G401.6 (cell line): ENCODE measurements around the gene SAMM50.

Source experiments
- FAIRE-seq: peaks from 2 replicates; lab custom pipeline; 2012; peaks lifted over from hg19 to GRCh38; lab: Jason Lieb, UNC

Gene SAMM50

GRCh38 chr22:43955040-43955882, at the start of gene SAMM50:
Gene SAMM50 (plus strand): TSS chr22:43955442. CDS start chr22:43955578, 136 bp downstream.
- peak; percentile 96 for FAIRE-seq

GRCh38 chr22:43905681-43906080, 49.6 kb upstream of the SAMM50 start:
- no peak for FAIRE-seq

- no peak for FAIRE-seq
These were observed 45.5 kb upstream of the SAMM50 start for GRCh38 chr22:43909708-43910107.

- FAIRE-seq = no peak
These were observed 45.0 kb upstream of the SAMM50 start for GRCh38 chr22:43910178-43910695.

GRCh38 chr22:43911351-43911750, 43.9 kb upstream of the SAMM50 start:
- no peak for FAIRE-seq

- FAIRE-seq = no peak
These were observed 37.7 kb upstream of the SAMM50 start for GRCh38 chr22:43917521-43917920.

GRCh38 chr22:43919106-43919973, 35.9 kb upstream of the SAMM50 start:
- no peak for FAIRE-seq

GRCh38 chr22:43921370-43921769, 33.9 kb upstream of the SAMM50 start:
- FAIRE-seq = no peak

GRCh38 chr22:43922123-43922522, 33.1 kb upstream of the SAMM50 start:
- no peak for FAIRE-seq

- FAIRE-seq = no peak
These were observed 32.1 kb upstream of the SAMM50 start for GRCh38 chr22:43923191-43923590.

- FAIRE-seq = no peak
These were observed 31.4 kb upstream of the SAMM50 start, which contains the start of gene PNPLA3 for GRCh38 chr22:43923631-43924464. Gene PNPLA3 (plus strand): TSS chr22:43923805. CDS start chr22:43923912, 107 bp downstream.

- no peak for FAIRE-seq
These were observed 30.4 kb upstream of the SAMM50 start for GRCh38 chr22:43924877-43925276.

- no peak for FAIRE-seq
These were observed 29.6 kb upstream of the SAMM50 start for GRCh38 chr22:43925433-43926348.

- no peak for FAIRE-seq
These were observed 28.9 kb upstream of the SAMM50 start for GRCh38 chr22:43926349-43926710.

- no peak for FAIRE-seq
These were observed 26.8 kb upstream of the SAMM50 start for GRCh38 chr22:43928468-43928867.

- FAIRE-seq = no peak
These were observed 26.3 kb upstream of the SAMM50 start for GRCh38 chr22:43928908-43929307.

- no peak for FAIRE-seq
These were observed 23.5 kb upstream of the SAMM50 start for GRCh38 chr22:43931771-43932170.

GRCh38 chr22:43941449-43941848, 13.8 kb upstream of the SAMM50 start:
- FAIRE-seq = no peak

- no peak for FAIRE-seq
These were observed 10.4 kb upstream of the SAMM50 start for GRCh38 chr22:43944670-43945430.
